Progenitor cell of endocrine pancreas (in vitro differentiated cells): ENCODE data around the gene TMEM214. TPM values are rescaled to one million over a fixed set of nuclear protein-coding genes. Genes with fewer than 3 reads are reported as not detected.

ENCODE experiments used
- DNase-seq: peaks from one replicate; pipeline ENCODE4 v3.0.0; 2021; ENCODE audit warnings: low spot score; ENCODE audit not compliant: unreplicated experiment
- H3K27ac Mint-ChIP-seq: 2 replicates; pipeline ENCODE4 v1.8.0; 2021; ENCODE audit warnings: mild to moderate bottlenecking, moderate library complexity, mixed read lengths
- H3K27me3 Mint-ChIP-seq: 2 replicates; pipeline ENCODE4 v1.8.0; 2021; ENCODE audit warnings: mixed read lengths
- H3K36me3 Mint-ChIP-seq: 2 replicates; pipeline ENCODE4 v1.8.0; 2022; ENCODE audit warnings: mixed read lengths; ENCODE audit not compliant: insufficient read depth
- H3K4me1 Mint-ChIP-seq: 2 replicates; pipeline ENCODE4 v1.8.0; 2021; ENCODE audit warnings: low read depth, mixed read lengths
- H3K4me3 Mint-ChIP-seq: 2 replicates; pipeline ENCODE4 v1.8.0; 2021; ENCODE audit warnings: low read depth, mild to moderate bottlenecking, moderate library complexity, mixed read lengths
- H3K9me3 Mint-ChIP-seq: 2 replicates; pipeline ENCODE4 v1.8.0; 2021; ENCODE audit warnings: low read depth, mixed read lengths
- total RNA-seq: library from RNA; stranded (reverse); gene quantifications from 2 replicates; pipeline ENCODE4 v1.2.1, GENCODE V29; 2021
- TF ChIP-seq, protein P1 (sequence below): fragments of 200-600 bp; sonication (generic); IDR thresholded peaks from one replicate; pipeline ENCODE4 v1.5.0; 2021; ENCODE audit warnings: antibody characterized with exemption, mild to moderate bottlenecking; ENCODE audit not compliant: unreplicated experiment

TMEM214 gene
- total RNA-seq, 1 donor from 2014 or later, result 55.2 TPM

DNA sequence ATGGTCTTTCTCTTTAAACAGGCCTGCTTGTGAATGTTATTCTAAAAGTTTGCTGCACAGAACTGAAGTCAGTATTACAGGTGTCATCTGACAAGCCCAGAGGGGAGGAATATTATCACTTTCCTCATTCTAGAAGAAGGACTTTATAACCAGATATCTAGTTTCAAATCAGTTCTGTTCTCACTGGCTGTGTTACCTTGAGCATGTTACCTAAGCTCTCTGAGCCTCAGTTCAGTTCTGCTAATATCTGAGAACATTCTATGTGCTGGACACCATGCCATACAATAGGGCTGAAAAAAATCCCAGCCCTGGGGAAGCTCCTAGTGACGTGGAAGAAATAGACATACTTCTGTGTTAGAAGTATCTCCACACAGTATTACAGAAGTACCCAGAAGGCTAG, 34.4 kb upstream of the TMEM214 start:
- TF ChIP-seq, protein P1, sequence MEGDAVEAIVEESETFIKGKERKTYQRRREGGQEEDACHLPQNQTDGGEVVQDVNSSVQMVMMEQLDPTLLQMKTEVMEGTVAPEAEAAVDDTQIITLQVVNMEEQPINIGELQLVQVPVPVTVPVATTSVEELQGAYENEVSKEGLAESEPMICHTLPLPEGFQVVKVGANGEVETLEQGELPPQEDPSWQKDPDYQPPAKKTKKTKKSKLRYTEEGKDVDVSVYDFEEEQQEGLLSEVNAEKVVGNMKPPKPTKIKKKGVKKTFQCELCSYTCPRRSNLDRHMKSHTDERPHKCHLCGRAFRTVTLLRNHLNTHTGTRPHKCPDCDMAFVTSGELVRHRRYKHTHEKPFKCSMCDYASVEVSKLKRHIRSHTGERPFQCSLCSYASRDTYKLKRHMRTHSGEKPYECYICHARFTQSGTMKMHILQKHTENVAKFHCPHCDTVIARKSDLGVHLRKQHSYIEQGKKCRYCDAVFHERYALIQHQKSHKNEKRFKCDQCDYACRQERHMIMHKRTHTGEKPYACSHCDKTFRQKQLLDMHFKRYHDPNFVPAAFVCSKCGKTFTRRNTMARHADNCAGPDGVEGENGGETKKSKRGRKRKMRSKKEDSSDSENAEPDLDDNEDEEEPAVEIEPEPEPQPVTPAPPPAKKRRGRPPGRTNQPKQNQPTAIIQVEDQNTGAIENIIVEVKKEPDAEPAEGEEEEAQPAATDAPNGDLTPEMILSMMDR, result no peak
- Mint-ChIP-seq H3K9me3 (no peaks in the 10 kb centered on the region), H3K27ac (no peak overlapping the region), H3K36me3 (no peaks in the 10 kb centered on the region), H3K4me1 (no peaks in the 10 kb centered on the region), H3K27me3 (peaks cover 3% of the 10 kb centered on the region), H3K4me3 (no peak overlapping the region)
- no peak for DNase-seq

DNA sequence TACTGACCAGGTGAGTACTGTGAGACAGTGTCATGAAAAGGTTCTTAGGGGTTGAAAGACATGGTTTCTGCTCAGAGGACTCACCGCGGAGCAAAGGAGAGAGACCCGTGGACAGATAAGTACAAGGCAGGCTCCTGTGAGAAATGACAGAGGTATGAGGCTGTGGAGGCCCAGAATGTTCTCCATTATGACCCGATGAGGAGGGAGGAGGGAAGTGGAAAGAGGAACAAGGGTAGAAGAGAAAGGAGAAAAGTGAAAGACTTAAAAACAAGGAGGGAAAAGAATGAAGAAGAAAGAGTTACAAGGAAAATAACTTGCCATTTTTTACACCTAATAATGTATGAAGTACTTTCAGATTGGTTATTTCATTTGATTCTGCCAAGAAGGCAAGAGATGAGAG, 32.5 kb upstream of the TMEM214 start:
- peak overlapping the region; percentile 57 for H3K27ac Mint-ChIP-seq

DNA sequence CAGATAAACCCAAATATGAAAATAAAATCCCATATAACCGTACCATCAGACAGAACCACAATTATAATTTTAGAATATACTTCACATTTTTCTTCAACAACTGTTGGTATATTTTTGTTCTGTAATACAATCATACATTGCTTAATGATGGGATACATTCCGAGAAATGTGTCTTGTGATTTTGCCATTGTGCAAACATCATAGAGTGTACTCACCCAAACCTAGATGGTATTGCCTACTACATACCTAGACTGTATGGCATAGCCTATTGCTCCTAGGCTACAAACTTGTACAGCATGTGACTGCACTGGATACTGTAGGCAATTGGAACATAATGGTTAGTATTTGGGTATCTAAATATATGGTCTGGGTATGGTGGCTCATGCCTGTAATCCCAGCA, 31.8 kb upstream of the TMEM214 start:
- Mint-ChIP-seq H3K4me3 (no peak overlapping the region), H3K4me1 (no peaks in the 10 kb centered on the region)

More for the DNA sequence above, 32.5 kb upstream of the TMEM214 start:
- no peaks in the 10 kb centered on the region for H3K4me1 Mint-ChIP-seq
- H3K9me3 Mint-ChIP-seq, result no peaks in the 10 kb centered on the region
- H3K36me3 Mint-ChIP-seq, result no peaks in the 10 kb centered on the region
- TF ChIP-seq, protein P1, result no peak
- H3K4me3 Mint-ChIP-seq, result no peak overlapping the region
- DNase-seq, result no peak
- peaks cover 3% of the 10 kb centered on the region for H3K27me3 Mint-ChIP-seq

DNA sequence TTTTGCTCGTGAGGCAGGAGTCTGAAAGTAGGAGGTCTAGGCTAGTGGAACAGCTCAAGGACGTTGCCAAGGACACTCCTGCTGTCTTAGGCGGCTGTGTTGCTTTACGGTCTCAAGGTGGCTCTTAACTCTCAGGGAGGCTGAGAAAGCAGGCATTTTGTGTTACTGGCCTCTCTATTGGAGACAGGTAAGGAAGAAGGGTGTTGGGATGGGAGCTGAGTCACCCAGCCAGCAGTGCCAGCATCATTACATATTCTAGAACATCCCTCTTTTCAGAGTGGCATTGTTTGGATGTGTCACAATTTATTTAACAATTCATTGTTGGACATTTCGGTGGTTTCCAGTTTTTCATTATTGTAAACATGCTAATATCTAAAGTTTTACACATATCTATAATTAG, 30.8 kb upstream of the TMEM214 start:
- Mint-ChIP-seq H3K4me1 (no peaks in the 10 kb centered on the region), H3K27ac (no peak overlapping the region), H3K4me3 (no peak overlapping the region), H3K9me3 (no peaks in the 10 kb centered on the region), H3K36me3 (no peaks in the 10 kb centered on the region), H3K27me3 (peaks cover 3% of the 10 kb centered on the region)
- DNase-seq, result no peak
- TF ChIP-seq, protein P1, result no peak

More for the DNA sequence above, 31.8 kb upstream of the TMEM214 start:
- TF ChIP-seq, protein P1, result no peak
- Mint-ChIP-seq H3K27ac (no peak overlapping the region), H3K9me3 (no peaks in the 10 kb centered on the region), H3K27me3 (peaks cover 3% of the 10 kb centered on the region), H3K36me3 (no peaks in the 10 kb centered on the region)
- no peak for DNase-seq

DNA sequence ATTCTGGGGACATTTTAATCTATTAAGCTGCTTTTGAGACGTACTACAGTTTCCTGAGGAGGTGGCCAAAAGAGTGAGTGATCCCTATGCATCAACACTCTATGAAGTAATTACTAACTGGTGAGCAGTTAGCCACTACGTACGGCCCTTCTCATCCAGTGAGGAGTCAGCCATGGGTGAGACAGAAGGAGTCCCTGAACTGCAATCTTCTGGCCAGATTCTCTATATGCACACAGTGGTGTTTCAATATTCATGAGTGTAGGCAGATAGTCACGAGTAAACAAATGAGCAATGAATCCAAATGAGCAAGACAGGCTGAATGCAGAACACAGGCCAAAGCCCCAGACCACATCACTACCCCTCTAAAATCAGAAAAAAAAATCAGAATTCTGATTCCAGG, 29.8 kb upstream of the TMEM214 start:
- H3K36me3 Mint-ChIP-seq, result no peaks in the 10 kb centered on the region
- TF ChIP-seq, protein P1, result no peak
- H3K27ac Mint-ChIP-seq, result no peak overlapping the region
- H3K9me3 Mint-ChIP-seq, result no peaks in the 10 kb centered on the region
- peaks cover 3% of the 10 kb centered on the region for H3K27me3 Mint-ChIP-seq
- peaks cover 2% of the 10 kb centered on the region for H3K4me1 Mint-ChIP-seq
- no peak for DNase-seq
- no peak overlapping the region for H3K4me3 Mint-ChIP-seq
